Measurements from ENCODE around the gene RECK.

GRCh38 chr9:36034234-36034633 lies 2.5 kb upstream of the RECK start:
- TF ChIP-seq, protein P1, sequence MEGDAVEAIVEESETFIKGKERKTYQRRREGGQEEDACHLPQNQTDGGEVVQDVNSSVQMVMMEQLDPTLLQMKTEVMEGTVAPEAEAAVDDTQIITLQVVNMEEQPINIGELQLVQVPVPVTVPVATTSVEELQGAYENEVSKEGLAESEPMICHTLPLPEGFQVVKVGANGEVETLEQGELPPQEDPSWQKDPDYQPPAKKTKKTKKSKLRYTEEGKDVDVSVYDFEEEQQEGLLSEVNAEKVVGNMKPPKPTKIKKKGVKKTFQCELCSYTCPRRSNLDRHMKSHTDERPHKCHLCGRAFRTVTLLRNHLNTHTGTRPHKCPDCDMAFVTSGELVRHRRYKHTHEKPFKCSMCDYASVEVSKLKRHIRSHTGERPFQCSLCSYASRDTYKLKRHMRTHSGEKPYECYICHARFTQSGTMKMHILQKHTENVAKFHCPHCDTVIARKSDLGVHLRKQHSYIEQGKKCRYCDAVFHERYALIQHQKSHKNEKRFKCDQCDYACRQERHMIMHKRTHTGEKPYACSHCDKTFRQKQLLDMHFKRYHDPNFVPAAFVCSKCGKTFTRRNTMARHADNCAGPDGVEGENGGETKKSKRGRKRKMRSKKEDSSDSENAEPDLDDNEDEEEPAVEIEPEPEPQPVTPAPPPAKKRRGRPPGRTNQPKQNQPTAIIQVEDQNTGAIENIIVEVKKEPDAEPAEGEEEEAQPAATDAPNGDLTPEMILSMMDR (conservative IDR thresholded peaks at IDR 0.05; ENCODE audit: low read length): no peak
- TF ChIP-seq EZH2phosphoT487 (IDR thresholded peaks at IDR 0.05; ENCODE audit: borderline replicate concordance): no peak
